ENCODE data around the gene RBBP6.

Gene RBBP6

DNA sequence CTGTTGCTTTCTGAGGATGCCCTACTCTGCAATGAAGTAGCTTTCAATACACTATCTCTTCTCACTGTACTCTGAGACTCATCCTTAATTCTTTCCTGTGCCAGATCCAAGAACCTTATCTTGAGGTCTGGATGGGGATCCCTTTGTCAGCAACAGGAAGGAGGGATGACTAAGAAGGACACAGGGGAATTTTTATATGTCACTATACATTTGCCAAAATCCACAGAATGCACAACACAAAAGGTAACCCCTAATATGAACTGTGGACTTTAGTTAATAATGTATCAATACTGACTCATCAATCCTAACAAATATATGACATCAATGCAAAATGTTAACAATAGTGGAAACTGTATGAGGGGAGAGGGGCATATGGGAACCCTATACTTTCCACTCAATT lies 4.7 kb upstream of the RBBP6 start:
- in situ Hi-C loops (cut with HindIII; ENCODE audit: low sequenced_read_pairs), result no loop called here
- TF ChIP-seq, protein P1, sequence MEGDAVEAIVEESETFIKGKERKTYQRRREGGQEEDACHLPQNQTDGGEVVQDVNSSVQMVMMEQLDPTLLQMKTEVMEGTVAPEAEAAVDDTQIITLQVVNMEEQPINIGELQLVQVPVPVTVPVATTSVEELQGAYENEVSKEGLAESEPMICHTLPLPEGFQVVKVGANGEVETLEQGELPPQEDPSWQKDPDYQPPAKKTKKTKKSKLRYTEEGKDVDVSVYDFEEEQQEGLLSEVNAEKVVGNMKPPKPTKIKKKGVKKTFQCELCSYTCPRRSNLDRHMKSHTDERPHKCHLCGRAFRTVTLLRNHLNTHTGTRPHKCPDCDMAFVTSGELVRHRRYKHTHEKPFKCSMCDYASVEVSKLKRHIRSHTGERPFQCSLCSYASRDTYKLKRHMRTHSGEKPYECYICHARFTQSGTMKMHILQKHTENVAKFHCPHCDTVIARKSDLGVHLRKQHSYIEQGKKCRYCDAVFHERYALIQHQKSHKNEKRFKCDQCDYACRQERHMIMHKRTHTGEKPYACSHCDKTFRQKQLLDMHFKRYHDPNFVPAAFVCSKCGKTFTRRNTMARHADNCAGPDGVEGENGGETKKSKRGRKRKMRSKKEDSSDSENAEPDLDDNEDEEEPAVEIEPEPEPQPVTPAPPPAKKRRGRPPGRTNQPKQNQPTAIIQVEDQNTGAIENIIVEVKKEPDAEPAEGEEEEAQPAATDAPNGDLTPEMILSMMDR (IDR thresholded peaks at IDR 0.05; ENCODE audit: low read depth, low read length), result no peak
- DNase-seq (ENCODE audit: low read depth, low spot score), result no peak
- H3K4me3 ChIP-seq (ENCODE audit: low read depth, low read length), result no peak overlapping the region

DNA sequence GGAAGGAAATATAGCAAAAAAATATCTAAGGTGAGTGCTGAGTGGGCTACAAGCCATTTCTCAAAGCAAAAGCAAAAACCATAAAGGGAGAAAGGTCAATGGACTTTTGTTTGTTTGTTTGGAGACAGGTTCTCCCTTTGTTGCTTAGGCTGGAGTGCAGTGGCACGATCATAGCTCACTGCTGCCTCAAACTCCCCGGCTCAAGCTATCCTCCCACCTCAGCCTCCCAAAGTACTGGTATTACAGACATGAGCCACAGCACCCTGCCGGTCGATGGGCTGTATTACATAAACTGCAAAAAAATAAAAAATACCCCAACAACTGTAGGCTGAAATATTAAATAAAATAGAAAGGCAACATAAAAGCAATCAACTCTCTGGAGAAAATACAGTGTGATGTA lies 3.5 kb upstream of the RBBP6 start:
- TF ChIP-seq, protein P1 (IDR thresholded peaks at IDR 0.05; ENCODE audit: low read depth, low read length), result no peak
- no peak overlapping the region for H3K4me3 ChIP-seq (ENCODE audit: low read depth, low read length)
- DNase-seq (ENCODE audit: low read depth, low spot score), result no peak
- in situ Hi-C loops (cut with HindIII; ENCODE audit: low sequenced_read_pairs), result no loop called here

DNA sequence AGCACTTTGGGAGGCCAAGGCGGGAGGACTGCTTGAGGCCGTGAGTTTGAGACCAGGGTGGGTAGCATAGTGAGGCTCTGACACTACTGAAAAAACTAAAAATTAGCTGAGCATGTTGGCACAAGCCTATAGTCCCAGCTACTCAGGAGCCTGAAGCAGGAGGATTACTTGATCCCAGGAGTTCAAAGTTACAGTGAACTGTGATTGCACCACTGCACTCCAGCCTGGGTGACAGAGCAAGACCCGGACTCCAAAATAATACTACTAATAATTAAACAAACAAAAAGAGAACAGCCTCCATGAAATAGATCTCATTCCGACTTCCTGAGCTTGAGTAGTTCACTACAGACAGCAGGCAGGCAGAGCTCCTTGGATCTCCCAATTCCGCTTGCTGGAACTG lies 2.7 kb upstream of the RBBP6 start:
- TF ChIP-seq, protein P1 (IDR thresholded peaks at IDR 0.05; ENCODE audit: low read depth, low read length), result no peak
- DNase-seq (ENCODE audit: low read depth, low spot score), result no peak
- in situ Hi-C loops (cut with HindIII; ENCODE audit: low sequenced_read_pairs), result no loop called here
- no peak overlapping the region for H3K4me3 ChIP-seq (ENCODE audit: low read depth, low read length)

DNA sequence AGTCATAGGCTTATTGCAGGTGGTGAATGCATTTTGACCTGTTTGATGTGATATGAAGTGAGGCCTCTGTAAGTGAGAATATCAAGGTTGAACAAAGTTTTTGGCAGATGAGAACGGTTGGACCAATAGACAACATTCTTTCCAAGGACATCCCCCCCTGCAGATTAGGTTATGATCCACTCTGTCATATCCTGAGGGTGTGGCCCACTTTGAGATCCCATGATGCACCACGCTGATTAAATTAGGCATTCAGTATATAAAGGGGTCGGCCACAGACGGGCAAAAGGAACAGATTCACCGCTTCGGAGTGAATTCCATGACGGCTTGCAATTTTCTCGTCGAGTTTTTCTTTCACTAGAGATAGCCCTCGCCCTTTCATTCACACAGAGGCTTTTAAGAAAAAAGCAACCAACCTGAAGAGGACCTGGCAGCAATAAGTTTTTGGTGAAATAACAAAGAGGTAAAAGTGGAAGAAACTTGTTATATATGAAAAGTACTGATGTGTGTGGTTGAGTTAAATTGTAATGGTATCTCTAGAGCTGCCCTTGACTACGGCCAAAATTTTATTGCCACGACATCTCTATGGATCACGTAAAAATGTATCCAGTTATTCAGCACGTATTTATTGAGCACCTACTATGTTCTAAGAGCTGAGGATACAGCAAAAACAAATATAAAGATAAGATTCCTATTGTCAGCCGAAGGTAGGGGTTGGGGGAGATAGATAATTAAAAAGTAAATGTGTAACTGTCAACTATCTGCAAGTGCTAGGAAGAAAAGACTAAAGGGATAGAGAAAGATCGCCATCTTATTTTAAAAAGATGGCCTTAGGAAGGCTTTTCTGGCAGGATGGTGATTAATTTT lies 1.7 kb upstream of the RBBP6 start:
- in situ Hi-C loops (cut with HindIII; ENCODE audit: low sequenced_read_pairs), result no loop called here
- H3K4me3 ChIP-seq (ENCODE audit: low read depth, low read length), result no peak overlapping the region
- TF ChIP-seq, protein P1 (IDR thresholded peaks at IDR 0.05; ENCODE audit: low read depth, low read length), result no peak
- no peak for DNase-seq (ENCODE audit: low read depth, low spot score)

DNA sequence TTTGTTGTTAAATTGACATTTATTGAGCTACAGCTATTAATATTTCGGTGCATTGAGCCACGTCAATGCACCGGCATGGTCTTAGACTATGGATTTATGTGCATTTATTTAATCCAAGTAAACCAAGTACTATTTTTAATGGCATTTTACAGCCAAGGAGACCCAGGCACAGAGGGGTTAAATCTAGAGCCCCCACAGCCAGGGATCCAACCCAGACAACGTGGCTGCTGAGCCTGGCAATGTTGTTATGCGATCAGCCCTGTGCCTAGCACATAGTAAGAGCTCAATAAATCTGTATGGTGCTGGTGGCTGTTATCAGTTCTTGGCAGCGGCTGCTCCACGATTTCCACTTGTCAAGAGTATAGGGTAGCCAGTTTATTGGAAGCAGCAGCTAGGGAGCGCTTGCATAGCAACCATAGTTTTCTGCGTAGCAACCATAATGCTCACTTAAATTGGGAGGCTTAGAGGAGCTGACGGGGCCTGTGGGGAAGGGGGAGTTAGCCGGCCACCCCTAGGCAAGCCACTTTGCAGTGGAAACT lies 541 bp upstream of the RBBP6 start:
- in situ Hi-C loops (cut with HindIII; ENCODE audit: low sequenced_read_pairs), result no loop called here
- H3K4me3 ChIP-seq (ENCODE audit: low read depth, low read length), result peak overlapping the region; percentile 63
- DNase-seq (ENCODE audit: low read depth, low spot score), result no peak
- TF ChIP-seq, protein P1 (IDR thresholded peaks at IDR 0.05; ENCODE audit: low read depth, low read length), result peak; percentile 28

DNA sequence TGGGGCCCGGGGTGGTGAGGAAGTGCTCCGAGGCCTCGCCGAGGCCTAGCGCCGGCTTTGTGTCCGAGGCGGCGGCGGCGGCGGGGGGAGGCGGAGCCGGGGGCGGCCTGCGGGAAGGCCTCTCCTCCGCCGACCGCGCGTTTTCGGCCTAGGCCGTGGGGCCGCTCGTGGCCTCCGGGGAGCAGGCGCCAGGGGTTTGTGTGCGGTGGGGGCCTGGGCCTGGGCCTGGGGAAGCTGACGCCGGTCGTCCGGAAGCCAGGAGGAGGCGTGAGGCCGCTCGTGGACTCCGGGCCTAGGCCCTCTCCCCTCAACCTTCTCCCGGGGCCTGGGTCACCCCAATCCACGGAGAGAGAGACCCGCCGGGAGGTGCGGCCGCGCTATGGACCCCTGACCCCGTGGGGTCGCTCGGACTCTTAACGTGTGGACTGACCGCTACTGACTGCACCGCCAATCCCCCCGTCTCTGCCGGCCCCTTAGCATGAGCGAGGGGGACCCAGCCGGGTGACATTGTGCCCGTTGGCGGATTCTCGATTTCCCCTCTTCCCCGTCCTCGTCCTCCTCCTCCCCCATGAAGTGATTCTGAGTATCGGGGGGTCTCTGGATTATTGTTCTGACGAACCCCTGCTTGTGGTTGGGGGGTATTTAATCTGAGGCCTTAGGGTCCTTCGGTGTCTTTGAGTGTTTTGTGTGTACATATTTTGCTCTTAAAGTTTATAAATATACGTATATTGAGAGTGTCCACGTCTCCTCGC lies 660 bp downstream of the RBBP6 start:
- TF ChIP-seq, protein P1 (IDR thresholded peaks at IDR 0.05; ENCODE audit: low read depth, low read length), result no peak
- no peak for DNase-seq (ENCODE audit: low read depth, low spot score)
- in situ Hi-C loops (cut with HindIII; ENCODE audit: low sequenced_read_pairs), result no loop called here
- H3K4me3 ChIP-seq (ENCODE audit: low read depth, low read length), result peak overlapping the region; percentile 89

Data from astrocyte of the spinal cord (primary cell).